Activated T-cell treated with anti-CD3 and anti-CD28 coated beads for 48 hours (primary cell): ENCODE data around the gene ANKRD6.

Source experiments
- DNase-seq: peaks from one replicate; pipeline ENCODE4 v3.0.0-alpha.2; 2020; ENCODE audit warnings: low read depth

Gene ANKRD6

GRCh38 chr6:89657445-89658158, 224.7 kb downstream of the ANKRD6 start:
- no peak for DNase-seq

GRCh38 chr6:89660981-89661380, 228.0 kb downstream of the ANKRD6 start:
- no peak for DNase-seq

GRCh38 chr6:89661559-89661958, 228.6 kb downstream of the ANKRD6 start:
- DNase-seq: no peak

GRCh38 chr6:89662659-89663223, 229.8 kb downstream of the ANKRD6 start:
- no peak for DNase-seq

- no peak for DNase-seq
These were observed 235.1 kb downstream of the ANKRD6 start for GRCh38 chr6:89667872-89668556.

GRCh38 chr6:89669002-89669401, 236.1 kb downstream of the ANKRD6 start:
- no peak for DNase-seq

GRCh38 chr6:89670935-89671565, 238.1 kb downstream of the ANKRD6 start:
- no peak for DNase-seq

- DNase-seq: no peak
These were observed 243.2 kb downstream of the ANKRD6 start for GRCh38 chr6:89675949-89676748.

- no peak for DNase-seq
These were observed 245.6 kb downstream of the ANKRD6 start for GRCh38 chr6:89678531-89678930.

- DNase-seq: no peak
These were observed 246.5 kb downstream of the ANKRD6 start for GRCh38 chr6:89679215-89680120.

GRCh38 chr6:89680150-89680549, 247.2 kb downstream of the ANKRD6 start:
- DNase-seq: no peak

GRCh38 chr6:89680551-89680950, 247.6 kb downstream of the ANKRD6 start:
- DNase-seq: no peak

GRCh38 chr6:89681983-89682564, 249.1 kb downstream of the ANKRD6 start:
- DNase-seq: no peak

- DNase-seq: no peak
These were observed 250.0 kb downstream of the ANKRD6 start for GRCh38 chr6:89682991-89683390.
